Hematopoietic multipotent progenitor cell (in vitro differentiated cells): ENCODE data around the gene TRIM71. TPM values are rescaled to one million over a fixed set of nuclear protein-coding genes. Genes with fewer than 3 reads are reported as not detected.
A peak's percentile ranks its signal among the peaks of the same experiment; 100 is the strongest.
"Not testable (repeated sequence)": the region's sequence is repeated elsewhere in the genome, so short reads cannot be mapped to it uniquely, and the experiment has no call there.

Source experiments
- DNase-seq, 3 donors: peaks; one replicate each; pipeline ENCODE4 v3.0.0-alpha.2; 2011 to 2015; ENCODE audit warnings: low read depth in 2 of 3, low spot score in 2 of 3
- total RNA-seq: library from RNA; depleted of rRNA; stranded (reverse); fragments of >200 nt; gene quantifications from one replicate; pipeline ENCODE4 v1.2.3, GENCODE V29; 2012

TRIM71 gene
- total RNA-seq, 1 donor: 0.81 TPM

GRCh38 chr3:32818970-32819511 lies 1.2 kb downstream of the TRIM71 start:
- DNase-seq: no peak

GRCh38 chr3:32819551-32820348 lies 2.0 kb downstream of the TRIM71 start:
- DNase-seq: no peak

- no peak for DNase-seq
Observed at GRCh38 chr3:32820430-32820829, 2.6 kb downstream of the TRIM71 start.

- no peak for DNase-seq
Observed at GRCh38 chr3:32820971-32821685, 3.3 kb downstream of the TRIM71 start.

- no peak for DNase-seq
Observed at GRCh38 chr3:32821686-32822296, 4.0 kb downstream of the TRIM71 start.

GRCh38 chr3:32822609-32823498 lies 5.1 kb downstream of the TRIM71 start:
- DNase-seq: no peak

- not testable (repeated sequence) for DNase-seq
Observed at GRCh38 chr3:32823641-32824184, 5.9 kb downstream of the TRIM71 start.

GRCh38 chr3:32825601-32826375 lies 8.0 kb downstream of the TRIM71 start:
- no peak for DNase-seq

- DNase-seq: no peak
Observed at GRCh38 chr3:32831062-32831461, 13.3 kb downstream of the TRIM71 start.

- DNase-seq: peak in 1 of 3 donors; percentile 54
Observed at GRCh38 chr3:32831791-32832190, 14.0 kb downstream of the TRIM71 start.

- no peak for DNase-seq
Observed at GRCh38 chr3:32832193-32832592, 14.4 kb downstream of the TRIM71 start.

GRCh38 chr3:32835049-32835371 lies 17.2 kb downstream of the TRIM71 start:
- no peak for DNase-seq

GRCh38 chr3:32835961-32836360 lies 18.2 kb downstream of the TRIM71 start:
- no peak for DNase-seq

- DNase-seq: no peak
Observed at GRCh38 chr3:32836601-32837000, 18.8 kb downstream of the TRIM71 start.

- no peak for DNase-seq
Observed at GRCh38 chr3:32837366-32837765, 19.6 kb downstream of the TRIM71 start.

GRCh38 chr3:32837789-32838188 lies 20.0 kb downstream of the TRIM71 start:
- DNase-seq: no peak

- DNase-seq: no peak
Observed at GRCh38 chr3:32839714-32840085, 21.9 kb downstream of the TRIM71 start.

- no peak for DNase-seq
Observed at GRCh38 chr3:32840086-32840841, 22.5 kb downstream of the TRIM71 start.

GRCh38 chr3:32841341-32841740 lies 23.5 kb downstream of the TRIM71 start:
- DNase-seq: no peak
